Anterior cingulate cortex (tissue), 58 donors: Measurements from ENCODE around the gene ATP13A1.
"Not testable (repeated sequence)": the region's sequence is repeated elsewhere in the genome, so short reads cannot be mapped to it uniquely, and the experiment has no call there.

Source experiments
- DNase-seq, 58 donors: peaks; one replicate each; lab custom pipeline; 2025; lab: John Stamatoyannopoulos, UW

Gene ATP13A1

DNA sequence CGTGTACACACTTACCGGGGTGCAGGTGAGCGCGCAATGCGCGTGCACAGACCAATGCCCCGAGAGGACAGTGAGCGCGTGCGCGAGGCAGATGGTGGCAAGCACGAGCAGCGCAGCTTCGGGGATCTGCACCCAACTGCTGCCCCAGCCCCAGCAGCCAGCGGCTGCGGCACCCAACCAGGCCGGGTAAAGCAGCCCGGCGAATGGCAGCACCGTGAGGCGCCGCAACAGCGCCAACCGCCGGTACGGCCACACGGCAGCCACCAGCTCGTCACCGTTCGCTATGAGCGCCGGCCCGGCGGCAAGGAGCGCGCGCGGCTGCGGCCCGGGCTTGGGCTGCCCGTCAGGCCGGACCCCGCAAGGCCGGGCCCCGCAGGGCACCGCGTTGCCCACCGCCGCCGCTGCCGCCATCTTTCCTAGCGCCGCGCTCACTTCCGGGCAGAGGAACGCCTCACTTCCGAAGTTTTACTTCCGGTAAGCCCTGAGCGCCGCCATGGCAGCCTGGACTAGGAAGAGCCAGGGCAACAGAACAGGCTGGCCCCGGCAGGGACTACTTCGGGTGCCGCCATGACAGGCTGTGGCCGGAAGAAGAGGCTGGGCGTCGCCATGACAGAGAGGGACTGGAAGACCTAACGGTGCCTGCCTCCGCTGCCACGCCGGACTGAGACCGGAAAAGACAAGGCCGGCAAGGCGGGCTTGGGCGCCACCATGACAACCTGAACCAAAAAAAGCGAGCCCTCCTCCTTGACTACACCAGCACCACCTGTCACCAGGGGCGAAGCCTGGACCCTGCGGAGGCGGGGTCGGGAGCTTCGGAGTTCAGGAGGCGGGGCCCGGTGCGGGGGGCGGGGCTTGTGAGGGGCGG lies at the start of gene ATP13A1:
Gene ATP13A1 (minus strand): TSS at position 421 of the 865 bp plus-strand sequence. CDS start 10 bp downstream, at position 411.
- peak; percentile 83 to 100 (median 96) for DNase-seq

- DNase-seq, result no peak
Measured at GRCh38 chr19:19711934-19712828, 48.7 kb upstream of the ATP13A1 start.

DNA sequence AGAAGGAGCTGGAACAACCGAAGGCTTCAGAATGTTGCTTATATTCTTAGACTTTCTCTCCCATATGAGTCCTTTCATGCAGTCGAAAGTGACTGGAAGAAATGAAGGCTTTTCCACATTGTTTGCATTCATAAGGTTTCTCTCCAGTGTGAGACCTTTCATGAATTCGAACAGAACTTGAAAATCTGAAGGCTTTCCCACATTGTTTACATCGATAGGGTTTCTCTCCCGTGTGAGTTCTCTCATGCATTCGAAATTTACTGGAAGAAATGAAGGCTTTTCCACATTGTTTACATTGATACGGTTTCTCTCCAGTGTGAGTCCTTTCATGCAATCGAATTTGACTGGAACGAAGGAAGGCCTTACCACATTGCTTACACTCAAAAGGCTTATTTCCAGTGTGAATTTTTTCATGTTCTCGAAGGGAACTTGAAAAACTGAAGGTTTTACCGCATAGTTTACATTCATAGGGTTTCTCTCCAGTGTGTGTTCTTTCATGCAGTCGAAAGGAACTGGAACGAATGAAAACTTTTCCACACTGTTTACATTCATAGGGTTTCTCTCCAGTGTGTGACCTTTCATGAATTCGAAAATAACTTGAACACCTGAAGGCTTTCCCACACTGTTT lies 47.9 kb upstream of the ATP13A1 start:
- no peak for DNase-seq

DNA sequence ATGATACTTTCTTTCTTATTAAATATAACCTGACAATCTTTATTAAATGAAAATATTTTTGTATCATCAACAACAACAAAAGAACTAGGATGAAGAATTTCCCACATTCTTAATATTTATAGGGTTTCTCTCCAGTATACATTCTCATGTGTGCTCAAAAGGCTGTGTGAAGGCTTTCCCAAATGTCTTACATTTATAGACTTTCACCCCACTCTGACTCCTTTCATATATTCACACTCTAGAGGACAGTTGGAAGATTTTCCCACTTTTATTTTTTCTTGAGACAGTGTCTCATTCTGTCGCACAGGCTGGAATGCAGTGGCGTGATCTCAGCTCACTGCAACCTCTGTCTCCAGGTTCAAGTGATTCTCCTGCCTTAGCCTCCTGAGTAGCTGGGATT lies 47.0 kb upstream of the ATP13A1 start:
- DNase-seq, result no peak

GRCh38 chr19:19704836-19705235 lies 41.4 kb upstream of the ATP13A1 start:
- DNase-seq, result no peak

DNA sequence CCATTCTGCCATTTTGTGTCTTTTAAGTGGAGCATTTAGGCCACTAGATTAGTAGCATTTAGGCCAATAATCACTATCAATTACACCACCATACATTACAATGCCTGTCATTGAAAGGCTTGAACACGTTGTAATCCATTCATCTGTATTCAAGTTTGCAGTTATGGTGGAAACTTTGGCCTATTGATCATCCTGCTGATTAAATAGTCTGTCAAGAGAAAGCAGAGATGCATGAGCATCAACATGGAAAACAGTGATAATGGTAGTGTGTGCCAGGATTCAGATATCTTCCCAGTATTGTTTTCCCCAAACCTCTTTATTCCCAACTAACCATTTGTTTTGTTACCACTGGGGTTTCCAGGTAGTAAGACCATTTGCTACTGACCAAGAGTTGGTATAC lies 37.0 kb upstream of the ATP13A1 start:
- DNase-seq, result not testable (repeated sequence)

- DNase-seq, result no peak
Measured at GRCh38 chr19:19697589-19697988, 34.1 kb upstream of the ATP13A1 start.

- no peak for DNase-seq
Measured at GRCh38 chr19:19696386-19696785, 32.9 kb upstream of the ATP13A1 start.

- DNase-seq, result no peak
Measured at GRCh38 chr19:19691683-19692082, 28.2 kb upstream of the ATP13A1 start.

DNA sequence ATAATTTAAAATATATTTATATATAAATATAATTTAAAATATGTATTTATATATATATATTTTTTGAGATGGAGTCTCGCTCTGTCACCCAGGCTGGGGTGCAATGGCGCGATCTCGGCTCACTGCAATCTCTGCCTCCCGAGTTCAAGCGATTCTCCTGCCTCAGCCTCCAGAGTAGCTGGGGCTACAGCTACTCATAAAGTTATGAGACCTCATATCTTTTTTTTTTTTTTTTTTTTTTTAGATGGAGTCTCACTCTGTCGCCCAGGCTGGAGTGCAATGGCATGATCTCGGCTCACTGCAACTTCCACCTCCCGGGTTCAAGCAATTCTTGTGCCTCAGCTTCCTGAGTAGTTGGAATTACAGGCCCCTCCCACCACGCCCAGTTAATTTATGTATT lies 25.5 kb upstream of the ATP13A1 start:
- not testable (repeated sequence) for DNase-seq

GRCh38 chr19:19687090-19687489 lies 23.6 kb upstream of the ATP13A1 start:
- no peak for DNase-seq

- DNase-seq, result no peak
Measured at GRCh38 chr19:19686580-19686979, 23.1 kb upstream of the ATP13A1 start.

GRCh38 chr19:19686119-19686518 lies 22.6 kb upstream of the ATP13A1 start:
- DNase-seq, result not testable (repeated sequence)

DNA sequence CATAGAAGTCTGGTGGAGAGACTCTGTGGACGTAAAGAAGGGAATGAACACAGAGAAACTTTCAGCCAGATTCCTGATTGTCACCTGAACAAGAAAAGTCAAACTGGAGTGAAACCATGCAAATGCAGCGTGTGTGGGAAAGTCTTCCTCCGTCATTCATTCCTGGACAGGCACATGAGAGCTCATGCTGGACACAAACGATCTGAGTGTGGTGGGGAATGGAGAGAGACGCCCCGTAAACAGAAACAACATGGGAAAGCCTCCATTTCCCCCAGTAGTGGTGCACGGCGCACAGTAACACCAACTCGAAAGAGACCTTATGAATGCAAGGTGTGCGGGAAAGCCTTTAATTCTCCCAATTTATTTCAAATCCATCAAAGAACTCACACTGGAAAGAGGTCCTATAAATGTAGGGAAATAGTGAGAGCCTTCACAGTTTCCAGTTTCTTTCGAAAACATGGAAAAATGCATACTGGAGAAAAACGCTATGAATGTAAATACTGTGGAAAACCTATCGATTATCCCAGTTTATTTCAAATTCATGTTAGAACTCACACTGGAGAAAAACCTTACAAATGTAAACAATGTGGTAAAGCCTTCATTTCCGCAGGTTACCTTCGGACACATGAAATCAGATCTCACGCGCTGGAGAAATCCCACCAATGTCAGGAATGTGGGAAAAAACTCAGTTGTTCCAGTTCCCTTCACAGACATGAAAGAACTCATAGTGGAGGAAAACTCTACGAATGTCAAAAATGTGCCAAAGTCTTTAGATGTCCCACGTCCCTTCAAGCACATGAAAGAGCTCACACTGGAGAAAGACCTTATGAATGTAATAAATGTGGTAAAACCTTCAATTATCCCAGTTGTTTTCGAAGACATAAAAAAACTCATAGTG lies 15.9 kb upstream of the ATP13A1 start:
- DNase-seq, result no peak

DNA sequence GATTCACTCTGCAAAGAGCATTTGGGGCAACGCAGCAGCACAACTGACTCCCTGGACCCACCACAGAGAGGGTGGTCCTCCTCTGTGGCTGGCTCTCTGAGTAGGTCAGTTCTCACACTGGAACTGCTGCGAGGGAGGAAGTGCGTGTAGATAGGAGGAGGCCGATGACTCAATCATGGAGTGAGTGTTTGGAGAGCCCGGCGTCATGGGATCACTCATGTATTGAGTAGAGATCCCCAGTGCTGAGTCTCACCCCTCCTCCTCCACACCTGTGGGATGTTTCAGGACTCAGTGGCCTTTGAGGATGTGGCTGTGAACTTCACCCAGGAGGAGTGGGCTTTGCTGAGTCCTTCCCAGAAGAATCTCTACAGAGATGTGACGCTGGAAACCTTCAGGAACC lies 14.1 kb upstream of the ATP13A1 start:
- no peak for DNase-seq

DNA sequence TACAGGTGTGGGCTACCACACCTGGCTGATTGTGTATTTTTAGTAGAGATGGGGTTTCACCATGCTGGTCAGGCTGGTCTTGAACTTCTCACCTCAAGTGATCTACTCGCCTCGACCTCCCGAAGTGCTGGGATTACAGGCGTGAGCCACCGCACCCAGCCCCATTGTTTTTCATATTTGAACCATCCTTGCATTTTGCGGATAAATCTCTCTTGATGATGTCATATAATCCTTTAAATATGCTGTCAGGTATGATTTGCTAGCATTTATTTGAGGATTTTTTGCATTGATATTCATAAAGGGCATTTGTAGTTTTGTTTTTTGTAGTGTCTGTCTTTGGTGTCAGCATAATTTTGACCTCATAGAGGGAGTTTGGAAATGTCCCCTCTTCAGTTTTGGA lies 10.8 kb upstream of the ATP13A1 start:
- DNase-seq, result no peak

DNA sequence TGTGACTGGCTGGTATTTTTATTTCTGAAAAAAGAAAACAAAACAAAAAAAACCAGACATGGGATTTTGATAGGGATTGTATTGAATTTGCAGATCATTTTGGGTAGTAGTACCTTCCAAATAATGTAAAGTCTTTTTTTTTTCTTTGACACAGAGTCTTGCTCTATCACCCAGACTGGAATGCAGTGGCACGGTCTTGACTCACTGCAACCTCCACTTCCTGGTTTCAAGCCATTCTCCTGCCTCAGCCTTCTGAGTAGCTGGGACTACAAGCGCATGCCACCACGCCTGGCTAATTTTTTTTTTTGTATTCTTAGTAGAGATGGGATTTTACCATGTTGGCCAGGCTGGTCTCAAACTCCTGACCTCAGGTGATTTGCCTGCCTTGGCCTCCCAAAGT lies 9.3 kb upstream of the ATP13A1 start:
- no peak for DNase-seq

DNA sequence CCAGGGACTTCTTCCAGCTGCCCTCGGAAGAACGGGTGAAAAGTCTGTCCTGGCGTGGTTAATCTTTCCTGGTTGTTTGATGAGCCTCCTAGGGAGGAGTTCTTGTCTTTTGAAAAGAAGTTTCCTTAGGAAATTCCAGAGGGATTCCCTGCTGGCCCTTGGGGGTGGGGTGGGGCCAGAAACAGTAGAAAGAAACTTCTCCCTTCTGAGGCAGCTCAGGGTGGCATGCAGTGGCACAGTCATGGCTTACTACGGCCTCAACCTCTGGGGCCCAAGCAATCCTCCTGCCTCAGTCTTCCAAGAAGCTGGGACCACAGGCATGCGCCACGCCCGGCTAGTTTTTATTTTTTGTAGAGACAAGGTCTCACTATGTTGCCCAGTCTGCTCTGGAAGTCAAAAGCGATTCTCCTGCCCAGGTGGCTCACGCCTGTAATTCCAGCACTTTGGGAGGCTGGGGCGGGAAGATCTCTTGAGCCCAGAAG lies 6.6 kb upstream of the ATP13A1 start:
- no peak for DNase-seq

GRCh38 chr19:19668230-19669012 lies 4.9 kb upstream of the ATP13A1 start, which contains the start of gene ZNF101:
ZNF101 (plus strand) TSS chr19:19668839; CDS start chr19:19668964, 125 bp downstream.
- DNase-seq, result peak; percentile 45 to 97 (median 89)
